Measurements from ENCODE around the gene FLOT2.

DNA sequence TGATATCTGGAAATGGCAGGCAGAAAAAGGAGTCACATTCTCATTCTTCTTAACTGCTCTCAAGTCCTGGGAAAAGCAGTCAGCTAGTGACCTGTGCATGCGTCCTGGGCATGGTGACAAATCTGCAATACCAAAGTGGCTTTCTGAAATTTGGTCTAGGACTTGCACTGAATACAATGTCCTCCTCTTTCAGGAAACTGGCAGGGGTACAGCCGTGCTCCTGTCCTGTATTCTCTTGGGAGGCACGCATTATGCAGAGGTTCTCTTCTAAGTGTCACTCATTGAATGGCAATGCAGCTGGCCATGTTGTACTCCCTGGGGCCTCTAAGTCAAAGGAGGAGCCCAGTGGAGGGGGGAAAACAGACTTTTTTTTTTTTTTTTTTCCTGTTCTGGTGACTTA, 43.1 kb upstream of the FLOT2 start:
- TF ChIP-seq, protein P1, sequence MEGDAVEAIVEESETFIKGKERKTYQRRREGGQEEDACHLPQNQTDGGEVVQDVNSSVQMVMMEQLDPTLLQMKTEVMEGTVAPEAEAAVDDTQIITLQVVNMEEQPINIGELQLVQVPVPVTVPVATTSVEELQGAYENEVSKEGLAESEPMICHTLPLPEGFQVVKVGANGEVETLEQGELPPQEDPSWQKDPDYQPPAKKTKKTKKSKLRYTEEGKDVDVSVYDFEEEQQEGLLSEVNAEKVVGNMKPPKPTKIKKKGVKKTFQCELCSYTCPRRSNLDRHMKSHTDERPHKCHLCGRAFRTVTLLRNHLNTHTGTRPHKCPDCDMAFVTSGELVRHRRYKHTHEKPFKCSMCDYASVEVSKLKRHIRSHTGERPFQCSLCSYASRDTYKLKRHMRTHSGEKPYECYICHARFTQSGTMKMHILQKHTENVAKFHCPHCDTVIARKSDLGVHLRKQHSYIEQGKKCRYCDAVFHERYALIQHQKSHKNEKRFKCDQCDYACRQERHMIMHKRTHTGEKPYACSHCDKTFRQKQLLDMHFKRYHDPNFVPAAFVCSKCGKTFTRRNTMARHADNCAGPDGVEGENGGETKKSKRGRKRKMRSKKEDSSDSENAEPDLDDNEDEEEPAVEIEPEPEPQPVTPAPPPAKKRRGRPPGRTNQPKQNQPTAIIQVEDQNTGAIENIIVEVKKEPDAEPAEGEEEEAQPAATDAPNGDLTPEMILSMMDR (IDR thresholded peaks at IDR 0.05; ENCODE audit: borderline replicate concordance, extremely low read depth, low read length, poor library complexity, severe bottlenecking) = no peak
- TF ChIP-seq EZH2 (IDR thresholded peaks at IDR 0.05; ENCODE audit: borderline replicate concordance, low read depth, low read length, severe bottlenecking) = no peak
